Measurements from ENCODE around the gene MBD3L4. TPM values are rescaled to one million over a fixed set of nuclear protein-coding genes. Genes with fewer than 3 reads are reported as not detected.
"Not testable (repeated sequence)": the region's sequence is repeated elsewhere in the genome, so short reads cannot be mapped to it uniquely, and the experiment has no call there.

Gene MBD3L4
- polyA plus RNA-seq, 1 donor = not detected

- DNase-seq = not testable (repeated sequence)
Measured at GRCh38 chr19:7041563-7041962, 1.6 kb upstream of the MBD3L4 start.

- DNase-seq = not testable (repeated sequence)
Measured at GRCh38 chr19:7030278-7030677, 9.7 kb downstream of the MBD3L4 start, which contains the start of gene MBD3L5. MBD3L5 (plus strand) TSS chr19:7030578; CDS start chr19:7030612, 34 bp downstream.

GRCh38 chr19:7028790-7029189, 11.2 kb downstream of the MBD3L4 start:
- DNase-seq = not testable (repeated sequence)

GRCh38 chr19:7021331-7021730, 18.6 kb downstream of the MBD3L4 start, which contains the start of gene MBD3L2B:
MBD3L2B (minus strand) TSS chr19:7021431; CDS start chr19:7021397, 34 bp downstream.
- DNase-seq = not testable (repeated sequence)

- DNase-seq = no peak
Measured at GRCh38 chr19:7018828-7019227, 21.2 kb downstream of the MBD3L4 start.

GRCh38 chr19:7013678-7014077, 26.3 kb downstream of the MBD3L4 start:
- DNase-seq = no peak

GRCh38 chr19:7010722-7011593, 29.0 kb downstream of the MBD3L4 start:
- no peak for DNase-seq

GRCh38 chr19:7007859-7008258, 32.1 kb downstream of the MBD3L4 start:
- no peak for DNase-seq

- DNase-seq = no peak
Measured at GRCh38 chr19:7006135-7006704, 33.8 kb downstream of the MBD3L4 start.

- peak; percentile 23 for DNase-seq
Measured at GRCh38 chr19:7004313-7004931, 35.6 kb downstream of the MBD3L4 start.

- DNase-seq = no peak
Measured at GRCh38 chr19:7000816-7001215, 39.2 kb downstream of the MBD3L4 start.

GRCh38 chr19:7000333-7000732, 39.6 kb downstream of the MBD3L4 start:
- DNase-seq = no peak

GRCh38 chr19:6999933-7000332, 40.0 kb downstream of the MBD3L4 start:
- DNase-seq = no peak

GRCh38 chr19:6997679-6998445, 42.1 kb downstream of the MBD3L4 start:
- no peak for DNase-seq

- no peak for DNase-seq
Measured at GRCh38 chr19:6996810-6997209, 43.2 kb downstream of the MBD3L4 start.

- no peak for DNase-seq
Measured at GRCh38 chr19:6995054-6995453, 44.9 kb downstream of the MBD3L4 start.

GRCh38 chr19:6988257-6988656, 51.7 kb downstream of the MBD3L4 start:
- no peak for DNase-seq

GRCh38 chr19:6987850-6988249, 52.1 kb downstream of the MBD3L4 start:
- DNase-seq = no peak

Measured in hindlimb muscle (tissue), 1 donor.